Anterior cingulate cortex (tissue), 58 donors: ENCODE data around the gene OR51G1.
"Not testable (repeated sequence)": the region's sequence is repeated elsewhere in the genome, so short reads cannot be mapped to it uniquely, and the experiment has no call there.

Experiments
- DNase-seq, 58 donors: peaks; one replicate each; lab custom pipeline; 2025; lab: John Stamatoyannopoulos, UW

OR51G1 gene

GRCh38 chr11:4924239-4924638, at the start of gene OR51G1:
Gene OR51G1 (minus strand): TSS chr11:4924339. CDS start chr11:4924339, 0 bp downstream.
- DNase-seq, result no peak

GRCh38 chr11:4962816-4963215, 38.7 kb upstream of the OR51G1 start:
- no peak for DNase-seq

GRCh38 chr11:4960877-4961276, 36.7 kb upstream of the OR51G1 start:
- no peak for DNase-seq

- no peak for DNase-seq
Measured at GRCh38 chr11:4957396-4957795, 33.3 kb upstream of the OR51G1 start.

- DNase-seq, result not testable (repeated sequence)
Measured at GRCh38 chr11:4955613-4956012, 31.5 kb upstream of the OR51G1 start, which contains the start of gene OR51A2. Gene OR51A2 (minus strand): TSS chr11:4955713. CDS start chr11:4955713, 0 bp downstream.

- DNase-seq, result no peak
Measured at GRCh38 chr11:4947505-4947904, 23.4 kb upstream of the OR51G1 start, which contains the start of gene OR51A4. Gene OR51A4 (minus strand): TSS chr11:4947605. CDS start chr11:4947100, 505 bp downstream.

- DNase-seq, result no peak
Measured at GRCh38 chr11:4936745-4937144, 12.6 kb upstream of the OR51G1 start.

- no peak for DNase-seq
Measured at GRCh38 chr11:4932751-4933150, 8.6 kb upstream of the OR51G1 start.

GRCh38 chr11:4926608-4927007, 2.5 kb upstream of the OR51G1 start:
- DNase-seq, result no peak

- DNase-seq, result no peak
Measured at GRCh38 chr11:4922304-4922703, 1.8 kb downstream of the OR51G1 start.

- no peak for DNase-seq
Measured at GRCh38 chr11:4921796-4922195, 2.3 kb downstream of the OR51G1 start.

- no peak for DNase-seq
Measured at GRCh38 chr11:4919250-4919649, 4.9 kb downstream of the OR51G1 start, which contains the start of gene OR51G2. Gene OR51G2 (minus strand): TSS chr11:4919350. CDS start chr11:4915663, 3,687 bp downstream.

GRCh38 chr11:4916581-4916980, 7.6 kb downstream of the OR51G1 start:
- no peak for DNase-seq

- no peak for DNase-seq
Measured at GRCh38 chr11:4903484-4903883, 20.7 kb downstream of the OR51G1 start, which contains the start of gene OR51A7. Gene OR51A7 (plus strand): TSS chr11:4903783. CDS start chr11:4907370, 3,587 bp downstream.

GRCh38 chr11:4891996-4892640, 32.0 kb downstream of the OR51G1 start:
- no peak for DNase-seq

GRCh38 chr11:4890279-4890678, 33.9 kb downstream of the OR51G1 start:
- no peak for DNase-seq

GRCh38 chr11:4887591-4887990, 36.5 kb downstream of the OR51G1 start:
- no peak for DNase-seq

- DNase-seq, result no peak
Measured at GRCh38 chr11:4886186-4886585, 38.0 kb downstream of the OR51G1 start.

- no peak for DNase-seq
Measured at GRCh38 chr11:4884361-4884760, 39.8 kb downstream of the OR51G1 start.

- DNase-seq, result no peak
Measured at GRCh38 chr11:4882543-4882942, 41.6 kb downstream of the OR51G1 start.

- no peak for DNase-seq
Measured at GRCh38 chr11:4881860-4882500, 42.2 kb downstream of the OR51G1 start, which contains the start of gene OR51T1. Gene OR51T1 (plus strand): TSS chr11:4881900. CDS start chr11:4881900, 0 bp downstream.

- no peak for DNase-seq
Measured at GRCh38 chr11:4881188-4881587, 43.0 kb downstream of the OR51G1 start.
